Measurements from ENCODE around the gene SEC14L1. TPM values are rescaled to one million over a fixed set of nuclear protein-coding genes. Genes with fewer than 3 reads are reported as not detected.

The SEC14L1 gene
- polyA plus RNA-seq, 1 donor: 71.5 TPM

- DNase-seq (ENCODE audit: low read depth): no peak
Observed at GRCh38 chr17:77213778-77214132, 73.0 kb downstream of the SEC14L1 start.

- DNase-seq (ENCODE audit: low read depth): no peak
Observed at GRCh38 chr17:77214328-77214727, 73.6 kb downstream of the SEC14L1 start.

DNA sequence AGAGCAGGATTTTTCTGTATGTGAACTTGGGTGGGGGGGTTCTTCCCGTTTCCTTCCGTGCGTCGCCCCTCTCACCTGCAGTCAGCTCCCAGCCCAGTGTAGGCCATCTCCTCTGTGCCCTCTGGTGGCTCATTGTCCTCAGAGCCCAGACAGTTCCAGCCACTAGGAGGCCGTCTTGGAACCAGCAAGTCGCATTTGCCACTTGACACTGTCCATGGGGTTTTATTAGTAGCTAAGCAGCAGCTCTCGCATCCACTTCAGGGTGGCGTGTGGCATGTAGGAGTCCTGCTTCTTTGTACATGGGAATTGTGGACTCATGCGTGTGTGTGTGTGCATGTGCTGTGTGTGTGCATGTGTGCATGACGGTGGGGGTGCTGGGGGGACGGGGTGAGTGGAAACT, 74.0 kb downstream of the SEC14L1 start:
- DNase-seq (ENCODE audit: low read depth): no peak

DNA sequence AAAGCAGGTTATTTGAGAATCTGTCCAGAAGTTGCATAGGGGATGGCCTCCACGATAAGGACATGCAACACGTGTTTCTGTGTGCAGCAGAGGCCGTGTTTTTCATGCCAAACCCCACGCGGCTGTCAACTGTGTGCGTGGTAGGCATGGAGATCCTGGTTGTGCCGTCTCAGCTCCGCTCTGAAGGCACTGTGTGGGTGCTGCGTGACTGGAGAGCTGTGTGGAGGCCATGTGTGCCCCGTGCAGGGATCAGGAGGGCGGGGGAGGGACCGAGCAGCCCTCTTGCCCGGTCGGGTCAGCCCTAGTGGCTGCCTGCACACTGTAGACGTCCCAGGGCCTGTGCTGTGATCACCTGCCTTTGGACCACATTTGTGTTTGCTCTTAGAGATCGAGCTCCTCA, 74.5 kb downstream of the SEC14L1 start:
- DNase-seq (ENCODE audit: low read depth): no peak

DNA sequence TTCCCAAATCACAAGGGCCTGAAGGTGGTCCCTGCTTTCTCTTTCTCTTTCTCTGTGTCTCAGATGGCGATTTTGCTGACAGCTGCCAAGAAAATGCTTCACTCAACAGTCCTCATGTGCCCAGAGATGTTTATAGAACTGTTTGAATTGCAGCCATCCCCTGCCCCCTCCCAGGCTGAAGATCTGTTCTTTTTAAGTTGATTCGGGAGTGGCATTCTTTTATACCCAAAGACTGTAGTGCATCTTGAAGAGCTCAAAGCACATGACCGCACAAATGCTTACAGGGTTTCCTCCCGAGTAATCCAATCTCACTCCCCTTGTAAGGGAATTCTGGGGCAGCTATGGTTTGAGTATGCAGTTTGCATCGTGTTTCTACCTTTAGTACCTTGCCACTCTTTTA, 75.7 kb downstream of the SEC14L1 start:
- no peak for DNase-seq (ENCODE audit: low read depth)

DNA sequence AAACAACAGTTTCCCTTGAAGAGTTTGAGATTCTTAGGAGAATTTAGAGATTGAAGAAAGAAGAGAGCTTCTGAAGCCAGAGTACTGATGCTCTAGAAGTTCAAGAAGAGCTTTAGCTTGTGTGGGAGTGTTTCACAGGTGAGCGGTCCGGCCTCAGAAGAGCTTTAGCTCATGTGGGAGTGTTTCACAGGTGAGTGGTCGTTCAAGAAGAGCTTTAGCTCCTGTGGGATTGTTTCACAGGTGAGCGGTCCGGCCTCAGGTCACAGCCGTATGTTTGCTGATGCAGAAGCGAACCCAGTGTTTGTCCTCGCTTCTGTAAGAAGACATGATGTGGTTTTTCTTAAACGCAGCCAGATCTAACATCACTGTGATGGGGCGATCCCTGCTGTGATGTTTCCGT, 76.4 kb downstream of the SEC14L1 start:
- DNase-seq (ENCODE audit: low read depth): no peak

- no peak for DNase-seq (ENCODE audit: low read depth)
Observed at GRCh38 chr17:77217566-77217965, 76.8 kb downstream of the SEC14L1 start.

- no peak for DNase-seq (ENCODE audit: low read depth)
Observed at GRCh38 chr17:77218902-77219301, 78.1 kb downstream of the SEC14L1 start.

GRCh38 chr17:77222356-77222755, 81.6 kb downstream of the SEC14L1 start:
- no peak for DNase-seq (ENCODE audit: low read depth)

GRCh38 chr17:77223642-77224420, 83.1 kb downstream of the SEC14L1 start:
- no peak for DNase-seq (ENCODE audit: low read depth)

DNA sequence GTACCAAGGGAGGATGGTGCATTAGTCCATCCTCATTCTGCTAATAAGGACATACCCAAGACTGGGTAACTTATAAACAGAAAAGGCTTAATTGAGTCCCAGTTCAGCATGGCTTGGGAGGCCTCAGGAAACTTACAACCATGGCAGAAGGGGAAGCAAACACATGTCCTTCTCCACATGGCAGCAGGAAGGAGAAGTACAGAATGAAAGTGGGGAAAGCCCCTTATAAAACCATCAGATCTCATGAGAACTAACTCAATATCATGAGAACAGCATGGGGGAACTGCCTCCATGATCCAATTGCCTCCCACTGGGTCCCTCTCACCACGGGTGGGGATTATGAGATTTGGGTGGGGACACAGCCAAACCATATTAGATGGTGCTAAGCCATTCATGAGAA, 84.5 kb downstream of the SEC14L1 start:
- DNase-seq (ENCODE audit: low read depth): no peak

DNA sequence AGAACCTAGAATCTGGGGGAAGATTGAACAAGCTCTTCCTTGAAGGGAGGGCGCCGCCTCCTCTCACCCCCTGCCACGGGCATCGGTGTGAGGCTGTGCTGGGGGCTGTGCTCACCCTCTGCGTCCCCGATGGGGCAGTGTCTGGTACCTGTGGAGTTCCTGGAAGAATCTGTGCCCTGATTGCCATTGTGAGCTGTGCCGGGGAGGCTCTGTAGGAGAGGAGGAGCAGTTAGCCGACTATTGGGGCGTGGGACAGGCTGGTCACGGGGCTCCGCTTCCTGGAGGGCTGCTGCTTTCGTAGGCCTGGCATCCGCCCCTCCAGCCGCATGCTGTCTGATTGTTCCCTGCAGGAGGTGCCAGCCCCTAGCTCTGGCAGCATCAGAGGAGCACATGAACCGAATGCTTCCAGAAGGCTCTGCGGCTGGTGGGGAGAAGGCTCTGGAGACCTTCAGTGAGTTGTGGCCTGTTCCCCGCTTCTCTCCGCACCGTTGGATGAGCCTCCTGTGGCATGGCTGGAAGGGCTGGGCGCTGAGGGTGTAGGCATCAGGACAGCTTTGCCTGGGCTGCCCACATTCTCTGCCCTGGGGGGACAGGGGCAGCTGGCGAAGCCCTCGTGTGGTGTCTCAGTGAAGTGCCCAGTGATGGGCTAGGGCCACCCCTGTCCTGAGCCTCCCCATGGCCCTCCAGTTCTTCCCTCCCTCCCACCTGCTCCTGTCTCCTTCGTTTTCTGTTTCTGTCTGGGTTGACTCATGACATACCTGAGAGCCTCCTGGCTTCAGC, 86.9 kb downstream of the SEC14L1 start:
- DNase-seq (ENCODE audit: low read depth): no peak

DNA sequence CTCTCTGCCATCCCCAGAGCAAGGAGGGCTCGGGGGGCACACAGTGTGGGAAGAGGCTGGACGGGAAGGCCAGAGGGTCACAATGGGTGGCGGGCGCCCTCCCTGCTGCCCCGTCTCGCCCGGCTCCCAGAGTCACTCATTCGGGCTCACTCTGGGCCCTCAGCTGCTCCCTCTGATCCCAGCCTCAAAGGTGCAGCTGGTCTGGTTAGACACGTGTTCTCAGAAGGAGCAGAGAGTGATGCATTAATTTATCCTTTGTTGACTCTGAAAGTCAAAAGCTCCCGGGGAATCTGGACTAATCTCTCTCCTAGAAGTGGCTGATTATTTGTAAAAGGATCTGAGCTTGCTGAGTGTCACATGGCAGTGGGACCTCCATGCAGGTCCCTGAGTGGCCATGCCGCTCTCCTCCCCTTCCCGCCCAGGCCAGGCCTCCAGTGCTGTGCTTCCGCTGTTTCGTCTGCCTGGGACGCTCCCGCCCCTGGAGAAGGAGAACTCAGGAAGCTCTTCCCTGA, 87.5 kb downstream of the SEC14L1 start:
- no peak for DNase-seq (ENCODE audit: low read depth)

GRCh38 chr17:77228816-77229215, 88.0 kb downstream of the SEC14L1 start:
- no peak for DNase-seq (ENCODE audit: low read depth)

GRCh38 chr17:77229786-77230435, 89.1 kb downstream of the SEC14L1 start:
- no peak for DNase-seq (ENCODE audit: low read depth)

- DNase-seq (ENCODE audit: low read depth): no peak
Observed at GRCh38 chr17:77230436-77230830, 89.7 kb downstream of the SEC14L1 start.

DNA sequence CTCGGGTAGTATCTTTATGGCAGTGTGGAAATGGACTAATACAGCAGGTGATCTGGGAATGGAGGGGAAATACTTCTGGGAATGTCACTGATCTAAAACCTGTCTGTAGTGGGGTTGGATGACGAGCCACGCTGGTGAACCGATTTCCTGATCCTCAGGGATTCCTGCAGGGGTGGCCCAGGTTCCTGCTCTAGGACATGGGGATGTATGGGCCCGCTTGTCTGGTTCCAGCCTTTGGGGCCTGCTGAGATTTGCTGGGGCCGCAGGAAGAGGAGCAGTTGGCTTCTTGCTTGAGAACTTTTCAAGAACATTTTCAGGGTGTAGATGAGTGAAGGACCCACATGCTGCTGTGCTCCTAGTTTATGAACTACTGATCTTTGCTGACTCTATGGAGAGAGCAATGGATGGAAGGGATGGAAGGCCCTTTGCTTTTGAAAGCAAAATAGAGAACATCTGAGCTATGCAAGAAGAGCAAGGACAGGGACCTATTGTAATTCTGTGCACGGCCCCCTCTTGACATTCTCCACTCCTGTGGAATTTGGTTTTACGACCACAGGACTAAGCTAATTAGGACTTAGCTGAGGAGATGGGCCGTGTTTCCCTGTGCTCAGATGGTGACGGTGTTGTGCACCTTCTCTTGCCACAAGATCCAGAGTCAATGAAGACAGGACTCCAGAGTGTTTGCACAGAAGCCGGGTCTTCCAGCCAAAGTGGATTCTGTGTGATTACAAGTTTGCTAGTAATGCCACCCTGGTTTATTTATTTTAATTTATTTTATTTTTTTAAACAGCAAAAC, 90.5 kb downstream of the SEC14L1 start:
- no peak for DNase-seq (ENCODE audit: low read depth)

- no peak for DNase-seq (ENCODE audit: low read depth)
Observed at GRCh38 chr17:77233127-77233526, 92.4 kb downstream of the SEC14L1 start.

DNA sequence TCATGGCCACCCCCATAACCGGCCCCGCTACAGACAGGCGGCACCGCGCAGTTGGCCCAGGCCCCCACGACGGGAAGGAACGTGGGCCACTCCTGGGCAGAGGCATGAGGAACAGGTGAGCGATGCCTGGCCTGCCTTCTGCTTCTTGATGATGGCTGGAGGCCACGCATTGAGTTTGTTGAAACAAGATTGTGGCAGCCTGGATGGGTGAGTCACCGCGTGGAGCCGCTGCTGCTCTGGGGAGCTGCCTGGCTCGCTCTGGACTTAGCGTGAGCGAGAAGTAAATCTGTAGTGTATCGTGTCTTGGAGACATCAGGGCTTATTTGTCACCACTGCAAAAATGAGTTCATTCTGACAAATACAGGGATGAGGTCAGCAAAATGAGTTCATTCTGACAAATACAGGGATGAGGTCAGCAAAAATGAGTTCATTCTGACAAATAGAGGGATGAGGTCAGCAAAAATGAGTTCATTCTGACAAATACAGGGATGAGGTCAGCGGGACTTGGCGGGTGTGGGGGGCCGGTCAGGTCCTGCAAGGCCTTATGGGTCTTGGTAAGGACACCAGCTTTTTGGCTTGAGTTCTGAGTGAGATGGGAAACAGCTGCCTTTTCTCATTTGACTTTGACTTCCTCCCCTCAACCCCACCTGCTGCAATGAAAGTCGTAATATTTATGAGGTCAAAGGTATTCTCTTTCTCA, 93.0 kb downstream of the SEC14L1 start:
- DNase-seq (ENCODE audit: low read depth): no peak

DNA sequence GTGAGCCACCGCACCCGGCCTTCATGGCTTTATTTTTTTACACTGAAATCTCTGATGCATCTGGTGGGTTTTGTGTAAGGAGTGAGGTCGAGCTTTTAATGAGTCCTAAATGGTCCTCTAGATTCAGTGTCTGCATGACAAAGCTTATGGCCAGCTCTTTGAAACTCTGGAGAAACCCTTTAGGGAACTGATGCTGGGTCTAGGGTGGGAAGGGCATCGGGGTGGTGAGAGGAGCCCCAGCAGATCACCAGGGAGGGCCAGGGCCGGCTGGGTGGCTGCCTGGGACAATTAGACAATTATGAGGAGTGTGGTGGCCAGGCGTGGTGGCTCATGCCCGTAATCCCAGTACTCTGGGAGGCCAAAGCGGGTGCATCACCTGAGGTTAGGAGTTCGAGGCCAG, 93.9 kb downstream of the SEC14L1 start:
- no peak for DNase-seq (ENCODE audit: low read depth)

DNA sequence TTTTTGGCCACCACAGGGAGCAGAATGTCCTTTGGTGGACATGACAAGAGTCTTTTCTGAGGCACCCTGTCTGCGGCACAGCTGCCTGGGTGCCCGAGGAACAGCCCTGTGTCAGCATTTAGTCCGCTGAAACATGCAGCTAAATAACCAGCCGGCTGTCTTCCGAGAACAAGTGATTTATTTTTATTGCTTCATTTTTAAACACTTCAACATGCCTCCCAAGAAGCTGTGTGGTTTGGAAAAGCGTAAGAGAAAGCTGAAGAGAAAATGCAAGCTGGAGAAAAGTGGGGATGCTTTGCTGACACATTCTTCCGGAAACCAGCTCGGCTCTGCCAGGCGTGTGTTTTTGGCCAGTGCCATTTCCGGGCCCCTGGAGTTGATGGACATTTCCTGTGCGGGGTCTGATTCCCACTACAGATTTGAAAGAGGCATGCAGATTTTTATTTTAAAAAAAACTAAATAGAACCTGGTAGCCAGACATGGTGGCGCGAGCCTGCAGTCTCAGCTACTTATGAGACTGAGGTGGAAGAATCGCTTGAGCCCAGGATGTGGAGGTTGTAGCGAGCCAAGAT, 94.7 kb downstream of the SEC14L1 start:
- no peak for DNase-seq (ENCODE audit: low read depth)

All from forelimb muscle (tissue), 1 donor.